Right ventricle myocardium superior (tissue), 1 donor: ENCODE data around the gene AMDHD2. TPM values are rescaled to one million over a fixed set of nuclear protein-coding genes. Genes with fewer than 3 reads are reported as not detected.

ENCODE experiments used
- microRNA-seq: library from miRNA; unstranded; fragments of <30 nt; microRNA quantifications from one replicate; pipeline ENCODE4 v1.2.0, GENCODE V29; 2020
- total RNA-seq: library from RNA; stranded (reverse); fragmentation: NEBNext Ultra II Directional; extraction: Animal tissue kit (Norgen Biotek cat#: 25700); gene quantifications from one replicate; pipeline ENCODE4 v1.2.1, GENCODE V29; 2021
- donor health status: DM: no; HTN: yes; CAD: no; lungs with severe emphysema.

Gene AMDHD2
- total RNA-seq, 1 donor from 2014 or later = 13.4 TPM

Small RNAs within 50 kb of the gene (microRNA-seq; reads per million reads assigned to microRNA genes)
- gene MIR3178 = not detected

Other genes starting within 250 kb of the AMDHD2 start
- gene ABCA3, start 179.6 kb upstream of the AMDHD2 start, total RNA-seq = 6.0 TPM
- gene CCNF, start 90.9 kb upstream of the AMDHD2 start, total RNA-seq = 1.4 TPM
- 1.0 TPM for gene TEDC2, start 60.3 kb upstream of the AMDHD2 start, total RNA-seq
- 0.19 TPM for gene NTN3, start 49.1 kb upstream of the AMDHD2 start, total RNA-seq
- 11.8 TPM for gene TBC1D24, start 45.2 kb upstream of the AMDHD2 start, total RNA-seq
- gene ATP6V0C, start 6.4 kb upstream of the AMDHD2 start, total RNA-seq = 129 TPM
- gene CEMP1, start 11.0 kb downstream of the AMDHD2 start, total RNA-seq = not detected
- gene PDPK1, start 17.6 kb downstream of the AMDHD2 start, total RNA-seq = 38.5 TPM
- 9.8 TPM for gene KCTD5, start 162.2 kb downstream of the AMDHD2 start, total RNA-seq
- 0.30 TPM for gene PRSS27, start 199.9 kb downstream of the AMDHD2 start, total RNA-seq
- 243 TPM for gene SRRM2, start 232.3 kb downstream of the AMDHD2 start, total RNA-seq